BLaER1 (cell line): ENCODE measurements around the gene SMAP1.

Experiments used
- H3K27ac ChIP-seq: shearing (Covaris generic); formaldehyde crosslinking; 2 replicates; pipeline ENCODE4 v1.8.1; 2022
- H3K27me3 ChIP-seq: shearing (Covaris generic); formaldehyde crosslinking; 2 replicates; pipeline ENCODE4 v1.8.1; 2022
- H3K36me3 ChIP-seq: shearing (Covaris generic); formaldehyde crosslinking; 2 replicates; pipeline ENCODE4 v1.8.1; 2022
- H3K4me1 ChIP-seq: shearing (Covaris generic); formaldehyde crosslinking; 2 replicates; pipeline ENCODE4 v1.8.1; 2022
- H3K4me2 ChIP-seq: shearing (Covaris generic); formaldehyde crosslinking; 2 replicates; pipeline ENCODE4 v1.8.1; 2022
- H3K4me3 ChIP-seq: shearing (Covaris generic); formaldehyde crosslinking; 2 replicates; pipeline ENCODE4 v1.8.1; 2022
- H3K9ac ChIP-seq: shearing (Covaris generic); formaldehyde crosslinking; 2 replicates; pipeline ENCODE4 v1.8.1; 2022
- H3K9me3 ChIP-seq: shearing (Covaris generic); formaldehyde crosslinking; 2 replicates; pipeline ENCODE4 v1.8.1; 2022
- H4K20me1 ChIP-seq: shearing (Covaris generic); formaldehyde crosslinking; 2 replicates; pipeline ENCODE4 v1.8.1; 2022
- Cebpa-rat ChIP-seq: shearing (Covaris generic); IDR thresholded peaks from 2 replicates; pipeline ENCODE4 v1.8.1; 2022

The SMAP1 gene

GRCh38 chr6:70879496-70879895 lies 211.8 kb downstream of the SMAP1 start:
- Histone ChIP-seq H3K36me3 (no peaks in the 10 kb centered on the region), H3K27me3 (no peaks in the 10 kb centered on the region), H3K27ac (no peak overlapping the region), H3K9me3 (no peaks in the 10 kb centered on the region), H3K4me2 (no peak overlapping the region), H3K9ac (no peak overlapping the region), H3K4me3 (no peak overlapping the region), H3K4me1 (peaks cover 8% of the 10 kb centered on the region), H4K20me1 (no peaks in the 10 kb centered on the region)
- TF ChIP-seq Cebpa-rat = no peak

- no peak overlapping the region for H3K4me3 ChIP-seq
- H3K9me3 ChIP-seq = no peaks in the 10 kb centered on the region
- TF ChIP-seq Cebpa-rat = no peak
Measured at GRCh38 chr6:70884074-70884983, 216.6 kb downstream of the SMAP1 start.

GRCh38 chr6:70886071-70886470 lies 218.4 kb downstream of the SMAP1 start:
- no peaks in the 10 kb centered on the region for H3K27me3 ChIP-seq
- H3K27ac ChIP-seq = no peak overlapping the region
- H3K4me3 ChIP-seq = no peak overlapping the region

More at GRCh38 chr6:70884074-70884983, 216.6 kb downstream of the SMAP1 start:
- no peak overlapping the region for H3K27ac ChIP-seq
- no peaks in the 10 kb centered on the region for H3K4me1 ChIP-seq
- no peaks in the 10 kb centered on the region for H3K36me3 ChIP-seq
- H3K9ac ChIP-seq = no peak overlapping the region
- H4K20me1 ChIP-seq = no peaks in the 10 kb centered on the region
- no peaks in the 10 kb centered on the region for H3K27me3 ChIP-seq
- H3K4me2 ChIP-seq = no peak overlapping the region

GRCh38 chr6:70886661-70887060 lies 219.0 kb downstream of the SMAP1 start:
- H3K27ac ChIP-seq = no peak overlapping the region
- H3K9ac ChIP-seq = no peak overlapping the region
- no peaks in the 10 kb centered on the region for H3K4me1 ChIP-seq
- H3K27me3 ChIP-seq = no peaks in the 10 kb centered on the region
- no peaks in the 10 kb centered on the region for H4K20me1 ChIP-seq
- no peak overlapping the region for H3K4me2 ChIP-seq
- TF ChIP-seq Cebpa-rat = no peak
- H3K36me3 ChIP-seq = no peaks in the 10 kb centered on the region
- H3K4me3 ChIP-seq = no peak overlapping the region
- H3K9me3 ChIP-seq = no peaks in the 10 kb centered on the region

More at GRCh38 chr6:70886071-70886470, 218.4 kb downstream of the SMAP1 start:
- Histone ChIP-seq H3K36me3 (no peaks in the 10 kb centered on the region), H3K4me1 (no peaks in the 10 kb centered on the region), H3K9me3 (no peaks in the 10 kb centered on the region), H3K4me2 (no peak overlapping the region), H3K9ac (no peak overlapping the region), H4K20me1 (no peaks in the 10 kb centered on the region)
- TF ChIP-seq Cebpa-rat = no peak

- Histone ChIP-seq H3K27ac (no peak overlapping the region), H3K4me2 (no peak overlapping the region), H3K9ac (no peak overlapping the region), H3K9me3 (no peaks in the 10 kb centered on the region), H4K20me1 (no peaks in the 10 kb centered on the region), H3K4me3 (no peak overlapping the region), H3K27me3 (no peaks in the 10 kb centered on the region), H3K36me3 (no peaks in the 10 kb centered on the region), H3K4me1 (no peaks in the 10 kb centered on the region)
- TF ChIP-seq Cebpa-rat = no peak
Measured at GRCh38 chr6:70889270-70889669, 221.6 kb downstream of the SMAP1 start.

- TF ChIP-seq Cebpa-rat = no peak
- no peak overlapping the region for H3K4me3 ChIP-seq
- H3K27me3 ChIP-seq = no peaks in the 10 kb centered on the region
- H3K27ac ChIP-seq = no peak overlapping the region
- no peak overlapping the region for H3K4me2 ChIP-seq
- H3K4me1 ChIP-seq = no peaks in the 10 kb centered on the region
- no peaks in the 10 kb centered on the region for H3K36me3 ChIP-seq
- H3K9ac ChIP-seq = no peak overlapping the region
- no peaks in the 10 kb centered on the region for H3K9me3 ChIP-seq
- H4K20me1 ChIP-seq = no peaks in the 10 kb centered on the region
Measured at GRCh38 chr6:70894001-70894400, 226.3 kb downstream of the SMAP1 start.

GRCh38 chr6:70900047-70900446 lies 232.4 kb downstream of the SMAP1 start:
- Histone ChIP-seq H3K27ac (no peak overlapping the region), H3K9me3 (no peaks in the 10 kb centered on the region), H4K20me1 (no peaks in the 10 kb centered on the region), H3K4me3 (no peak overlapping the region), H3K4me1 (no peaks in the 10 kb centered on the region), H3K9ac (no peak overlapping the region), H3K36me3 (no peaks in the 10 kb centered on the region), H3K4me2 (no peak overlapping the region), H3K27me3 (no peaks in the 10 kb centered on the region)
- no peak for TF ChIP-seq Cebpa-rat

GRCh38 chr6:70901324-70901723 lies 233.6 kb downstream of the SMAP1 start:
- H3K27me3 ChIP-seq = no peaks in the 10 kb centered on the region
- H3K4me1 ChIP-seq = no peaks in the 10 kb centered on the region
- no peak overlapping the region for H3K4me3 ChIP-seq
- TF ChIP-seq Cebpa-rat = no peak
- no peak overlapping the region for H3K9ac ChIP-seq
- no peaks in the 10 kb centered on the region for H3K9me3 ChIP-seq
- H3K27ac ChIP-seq = no peak overlapping the region
- H3K36me3 ChIP-seq = no peaks in the 10 kb centered on the region
- no peak overlapping the region for H3K4me2 ChIP-seq
- no peaks in the 10 kb centered on the region for H4K20me1 ChIP-seq

- H3K27me3 ChIP-seq = no peaks in the 10 kb centered on the region
- no peak overlapping the region for H3K9ac ChIP-seq
- H3K4me2 ChIP-seq = no peak overlapping the region
- H3K9me3 ChIP-seq = no peaks in the 10 kb centered on the region
- no peaks in the 10 kb centered on the region for H4K20me1 ChIP-seq
- no peak overlapping the region for H3K27ac ChIP-seq
- H3K4me1 ChIP-seq = no peaks in the 10 kb centered on the region
- no peak overlapping the region for H3K4me3 ChIP-seq
- H3K36me3 ChIP-seq = no peaks in the 10 kb centered on the region
- no peak for TF ChIP-seq Cebpa-rat
Measured at GRCh38 chr6:70903665-70904452, 236.2 kb downstream of the SMAP1 start.

GRCh38 chr6:70905742-70906141 lies 238.1 kb downstream of the SMAP1 start:
- Histone ChIP-seq H3K9ac (no peak overlapping the region), H4K20me1 (no peaks in the 10 kb centered on the region), H3K27ac (no peak overlapping the region), H3K4me1 (no peaks in the 10 kb centered on the region), H3K27me3 (no peaks in the 10 kb centered on the region), H3K4me3 (no peak overlapping the region), H3K4me2 (no peak overlapping the region), H3K9me3 (no peaks in the 10 kb centered on the region), H3K36me3 (no peaks in the 10 kb centered on the region)
- TF ChIP-seq Cebpa-rat = no peak
